ENCODE measurements around the gene PRCD.
A peak's percentile ranks its signal among the peaks of the same experiment; 100 is the strongest.

The PRCD gene

DNA sequence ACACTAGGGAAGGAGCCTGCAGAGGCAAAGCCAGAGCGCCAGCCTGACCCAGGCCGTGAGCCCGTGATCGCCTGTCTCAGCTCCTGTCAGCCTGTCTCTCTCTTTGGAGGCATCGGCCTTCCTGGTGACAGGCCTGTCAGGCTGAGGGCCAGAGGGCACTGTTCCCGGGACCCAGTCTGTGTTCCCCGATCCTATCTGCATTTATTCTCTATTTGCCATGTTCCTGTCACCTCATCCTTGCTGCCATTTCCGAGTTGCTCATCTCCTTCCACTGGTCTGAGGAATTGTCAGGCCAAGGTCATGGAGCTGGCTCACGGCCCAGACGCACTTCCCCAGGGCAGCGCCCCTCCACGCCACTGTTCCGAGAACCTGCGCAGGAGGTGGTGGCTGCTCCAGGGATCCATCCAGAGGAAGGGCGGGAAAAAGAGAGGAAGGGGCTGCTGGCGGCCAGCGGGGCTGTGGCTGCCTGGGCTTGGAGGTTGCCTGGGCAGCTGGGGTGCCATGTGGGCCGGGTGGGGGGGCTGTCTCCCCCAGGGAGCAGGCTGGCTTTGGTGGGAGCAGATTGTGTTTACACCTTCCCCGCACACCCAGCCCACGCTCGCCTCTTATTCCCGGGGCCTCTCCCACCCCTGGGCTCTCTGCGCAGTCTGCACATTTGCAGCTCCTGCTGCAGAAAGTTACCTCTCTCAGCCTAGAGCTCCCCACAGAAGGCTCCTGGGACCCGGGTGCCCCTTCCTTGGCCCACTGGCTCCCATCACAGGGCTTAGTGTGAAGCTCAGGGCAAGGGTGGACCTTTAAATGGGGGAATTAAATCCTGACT, 4.9 kb downstream of the PRCD start:
- DNase-seq (ENCODE audit: low spot score) (no peak), ATAC-seq (ENCODE audit: low read depth) (no peak)
- TF ChIP-seq, protein P1, sequence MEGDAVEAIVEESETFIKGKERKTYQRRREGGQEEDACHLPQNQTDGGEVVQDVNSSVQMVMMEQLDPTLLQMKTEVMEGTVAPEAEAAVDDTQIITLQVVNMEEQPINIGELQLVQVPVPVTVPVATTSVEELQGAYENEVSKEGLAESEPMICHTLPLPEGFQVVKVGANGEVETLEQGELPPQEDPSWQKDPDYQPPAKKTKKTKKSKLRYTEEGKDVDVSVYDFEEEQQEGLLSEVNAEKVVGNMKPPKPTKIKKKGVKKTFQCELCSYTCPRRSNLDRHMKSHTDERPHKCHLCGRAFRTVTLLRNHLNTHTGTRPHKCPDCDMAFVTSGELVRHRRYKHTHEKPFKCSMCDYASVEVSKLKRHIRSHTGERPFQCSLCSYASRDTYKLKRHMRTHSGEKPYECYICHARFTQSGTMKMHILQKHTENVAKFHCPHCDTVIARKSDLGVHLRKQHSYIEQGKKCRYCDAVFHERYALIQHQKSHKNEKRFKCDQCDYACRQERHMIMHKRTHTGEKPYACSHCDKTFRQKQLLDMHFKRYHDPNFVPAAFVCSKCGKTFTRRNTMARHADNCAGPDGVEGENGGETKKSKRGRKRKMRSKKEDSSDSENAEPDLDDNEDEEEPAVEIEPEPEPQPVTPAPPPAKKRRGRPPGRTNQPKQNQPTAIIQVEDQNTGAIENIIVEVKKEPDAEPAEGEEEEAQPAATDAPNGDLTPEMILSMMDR (IDR thresholded peaks at IDR 0.05; ENCODE audit: poor library complexity, severe bottlenecking), result no peak
- Histone ChIP-seq H3K27ac (ENCODE audit: poor library complexity, severe bottlenecking) (no peak overlapping the region), H3K9me3 (ENCODE audit: severe bottlenecking) (no peaks in the 10 kb centered on the region), H3K4me3 (ENCODE audit: severe bottlenecking) (no peak overlapping the region), H3K27me3 (ENCODE audit: insufficient read depth, poor library complexity, severe bottlenecking) (no peaks in the 10 kb centered on the region), H3K4me1 (ENCODE audit: insufficient read depth, poor library complexity, severe bottlenecking) (peaks cover 36% of the 10 kb centered on the region), H3K36me3 (ENCODE audit: low read depth) (no peaks in the 10 kb centered on the region)

DNA sequence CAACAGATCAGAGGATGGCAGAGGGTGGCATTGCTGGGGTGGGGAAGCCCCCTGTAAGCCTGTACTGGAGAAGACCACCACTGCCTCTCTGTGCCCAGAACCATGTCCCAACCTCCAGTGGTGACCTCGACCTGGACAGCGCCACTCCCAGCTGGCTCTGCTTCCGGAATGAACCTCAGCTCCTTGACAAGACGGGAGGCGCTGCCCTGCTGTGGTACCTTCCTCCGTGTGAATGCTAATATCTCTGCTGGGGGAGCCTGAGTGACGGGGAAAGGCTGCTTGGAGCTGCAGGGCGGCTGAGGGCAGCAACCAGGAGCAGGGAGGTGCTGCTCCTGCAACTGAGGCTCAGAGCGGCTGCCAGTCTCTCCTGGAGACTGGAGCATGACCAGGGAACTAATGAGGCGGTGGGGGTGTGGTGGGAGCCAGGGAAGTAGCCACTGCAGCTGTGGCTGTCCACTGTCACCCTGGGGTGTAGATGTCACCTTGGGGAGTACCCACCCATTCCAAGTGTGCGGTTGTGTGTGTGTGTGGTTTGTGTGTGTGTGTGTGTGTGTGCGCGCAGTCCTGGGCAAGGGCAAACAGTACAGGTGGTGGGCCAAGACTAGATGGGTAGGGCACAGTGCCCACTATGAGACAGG, 6.2 kb downstream of the PRCD start:
- peaks cover 41% of the 10 kb centered on the region for H3K4me1 ChIP-seq (ENCODE audit: insufficient read depth, poor library complexity, severe bottlenecking)
- H3K4me3 ChIP-seq (ENCODE audit: severe bottlenecking), result no peak overlapping the region
- ATAC-seq (ENCODE audit: low read depth) (no peak), DNase-seq (ENCODE audit: low spot score) (no peak)
- H3K36me3 ChIP-seq (ENCODE audit: low read depth), result no peaks in the 10 kb centered on the region
- H3K27ac ChIP-seq (ENCODE audit: poor library complexity, severe bottlenecking), result peak overlapping the region; percentile 88
- no peaks in the 10 kb centered on the region for H3K27me3 ChIP-seq (ENCODE audit: insufficient read depth, poor library complexity, severe bottlenecking)
- TF ChIP-seq, protein P1 (IDR thresholded peaks at IDR 0.05; ENCODE audit: poor library complexity, severe bottlenecking), result no peak
- no peaks in the 10 kb centered on the region for H3K9me3 ChIP-seq (ENCODE audit: severe bottlenecking)

DNA sequence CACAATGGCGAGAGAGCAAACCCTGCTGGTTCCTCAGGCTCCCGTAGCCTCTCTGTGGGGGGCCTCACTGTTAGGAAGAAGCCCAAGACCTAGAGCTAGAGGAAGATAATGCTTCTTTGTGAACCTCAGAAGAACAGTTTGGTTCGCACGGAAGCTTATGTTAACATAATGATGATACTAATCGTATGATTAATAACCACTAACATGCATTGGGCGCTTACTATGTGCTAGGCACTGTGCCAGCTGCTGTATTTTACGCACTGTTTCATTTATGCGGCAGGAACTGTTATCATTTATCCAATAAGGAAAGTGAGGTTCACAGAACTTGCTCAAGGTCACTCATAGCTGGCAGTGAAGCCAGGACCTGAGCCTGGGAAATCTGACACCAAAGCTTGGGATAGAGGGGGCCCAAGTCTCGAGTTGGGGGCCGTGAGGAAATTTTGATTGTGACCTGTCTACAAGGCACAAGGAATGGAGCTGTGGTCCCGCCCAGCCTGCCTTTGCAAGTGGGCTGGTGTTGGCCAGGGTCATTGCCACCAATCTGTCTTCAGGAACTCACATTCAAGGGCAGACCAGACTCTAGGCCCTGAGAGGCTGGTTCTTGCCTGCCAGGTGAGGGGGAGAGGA, 6.8 kb downstream of the PRCD start:
- peak overlapping the region; percentile 88 for H3K27ac ChIP-seq (ENCODE audit: poor library complexity, severe bottlenecking)
- peak; percentile 70 for DNase-seq (ENCODE audit: low spot score)
- TF ChIP-seq, protein P1 (IDR thresholded peaks at IDR 0.05; ENCODE audit: poor library complexity, severe bottlenecking), result no peak
- no peaks in the 10 kb centered on the region for H3K9me3 ChIP-seq (ENCODE audit: severe bottlenecking)
- no peak overlapping the region for H3K4me3 ChIP-seq (ENCODE audit: severe bottlenecking)
- H3K27me3 ChIP-seq (ENCODE audit: insufficient read depth, poor library complexity, severe bottlenecking), result no peaks in the 10 kb centered on the region
- peaks cover 44% of the 10 kb centered on the region for H3K4me1 ChIP-seq (ENCODE audit: insufficient read depth, poor library complexity, severe bottlenecking)
- H3K36me3 ChIP-seq (ENCODE audit: low read depth), result no peaks in the 10 kb centered on the region
- peak; percentile 67 for ATAC-seq (ENCODE audit: low read depth)

DNA sequence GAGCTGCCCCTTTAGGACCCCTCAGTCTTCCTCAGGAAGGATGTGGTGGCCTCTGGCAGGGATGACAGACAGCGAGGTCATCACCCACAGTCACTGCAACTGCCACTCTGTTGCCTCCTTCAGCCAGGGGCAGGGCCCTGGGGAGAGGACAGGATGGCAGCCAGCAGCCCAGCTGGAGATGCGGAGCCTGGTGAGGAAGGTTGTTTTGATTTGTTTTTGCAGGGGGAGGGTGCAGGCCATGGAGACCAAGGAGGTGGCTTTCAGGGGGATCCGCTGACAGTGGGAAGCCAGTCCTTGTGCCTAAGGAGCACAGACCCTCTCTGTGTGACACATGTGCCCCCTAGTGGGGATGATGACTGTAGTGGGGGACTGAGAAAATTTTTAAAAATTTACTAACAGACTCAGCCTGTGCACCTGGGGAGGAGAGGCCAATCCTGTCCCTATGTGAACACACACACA, 7.4 kb downstream of the PRCD start:
- Histone ChIP-seq H3K4me3 (ENCODE audit: severe bottlenecking) (no peak overlapping the region), H3K27me3 (ENCODE audit: insufficient read depth, poor library complexity, severe bottlenecking) (no peaks in the 10 kb centered on the region), H3K27ac (ENCODE audit: poor library complexity, severe bottlenecking) (peak overlapping the region; percentile 88), H3K4me1 (ENCODE audit: insufficient read depth, poor library complexity, severe bottlenecking) (peaks cover 47% of the 10 kb centered on the region), H3K9me3 (ENCODE audit: severe bottlenecking) (no peaks in the 10 kb centered on the region), H3K36me3 (ENCODE audit: low read depth) (no peaks in the 10 kb centered on the region)
- peak; percentile 73 for DNase-seq (ENCODE audit: low spot score)
- ATAC-seq (ENCODE audit: low read depth), result peak; percentile 49
- TF ChIP-seq, protein P1 (IDR thresholded peaks at IDR 0.05; ENCODE audit: poor library complexity, severe bottlenecking), result peak; percentile 79
